Loucy (cell line): Measurements from ENCODE around the gene AGAP1.

Experiments used
- CTCF ChIP-seq: fragments of 200-600 bp; sonication (generic); conservative IDR thresholded peaks from 2 replicates; pipeline ENCODE4 v1.5.1; 2014; ENCODE audit warnings: mild to moderate bottlenecking, antibody characterized with exemption, low read length
- EZH2phosphoT487 ChIP-seq: fragments of 200-600 bp; IDR thresholded peaks from 2 replicates; pipeline ENCODE4 v1.6.1; 2018; ENCODE audit warnings: antibody characterized with exemption, mild to moderate bottlenecking, moderate library complexity, borderline replicate concordance

- TF ChIP-seq CTCF: peak; percentile 66
- no peak for TF ChIP-seq EZH2phosphoT487
These were observed 247.0 kb downstream of the AGAP1 start for GRCh38 chr2:235740821-235741220.
